NK-92 (cell line): Measurements from ENCODE around the gene LYZL6.
"Not testable (repeated sequence)": the region's sequence is repeated elsewhere in the genome, so short reads cannot be mapped to it uniquely, and the experiment has no call there.

Source experiments
- DNase-seq: peaks from one replicate; lab custom pipeline; 2025; ENCODE audit not compliant: unreplicated experiment; lab: John Stamatoyannopoulos, UW

LYZL6 gene

GRCh38 chr17:35907691-35908090, 35.8 kb downstream of the LYZL6 start:
- no peak for DNase-seq

GRCh38 chr17:35906926-35907637, 36.4 kb downstream of the LYZL6 start:
- no peak for DNase-seq

- no peak for DNase-seq
These were observed 37.2 kb downstream of the LYZL6 start for GRCh38 chr17:35906191-35906925.

DNA sequence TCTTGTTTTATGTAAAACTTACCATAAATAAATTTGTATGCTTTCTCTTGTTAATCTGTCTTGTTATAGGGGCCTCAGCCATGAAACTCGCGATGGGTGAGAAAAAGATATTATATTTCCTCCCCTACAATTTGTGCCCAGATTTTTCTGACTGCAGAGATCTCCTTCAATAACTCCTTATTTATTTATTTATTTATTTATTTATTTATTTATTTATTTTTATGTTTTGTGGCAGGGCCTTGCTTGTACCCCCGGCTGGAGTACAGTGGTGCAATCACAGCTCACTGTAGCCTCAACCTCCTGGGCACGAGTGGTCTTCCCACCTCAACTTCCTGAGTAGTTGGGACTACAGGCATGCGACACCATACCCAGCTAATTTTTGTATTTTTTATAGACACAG, 40.1 kb downstream of the LYZL6 start:
- no peak for DNase-seq

GRCh38 chr17:35901631-35902175, 41.8 kb downstream of the LYZL6 start:
- DNase-seq = no peak

DNA sequence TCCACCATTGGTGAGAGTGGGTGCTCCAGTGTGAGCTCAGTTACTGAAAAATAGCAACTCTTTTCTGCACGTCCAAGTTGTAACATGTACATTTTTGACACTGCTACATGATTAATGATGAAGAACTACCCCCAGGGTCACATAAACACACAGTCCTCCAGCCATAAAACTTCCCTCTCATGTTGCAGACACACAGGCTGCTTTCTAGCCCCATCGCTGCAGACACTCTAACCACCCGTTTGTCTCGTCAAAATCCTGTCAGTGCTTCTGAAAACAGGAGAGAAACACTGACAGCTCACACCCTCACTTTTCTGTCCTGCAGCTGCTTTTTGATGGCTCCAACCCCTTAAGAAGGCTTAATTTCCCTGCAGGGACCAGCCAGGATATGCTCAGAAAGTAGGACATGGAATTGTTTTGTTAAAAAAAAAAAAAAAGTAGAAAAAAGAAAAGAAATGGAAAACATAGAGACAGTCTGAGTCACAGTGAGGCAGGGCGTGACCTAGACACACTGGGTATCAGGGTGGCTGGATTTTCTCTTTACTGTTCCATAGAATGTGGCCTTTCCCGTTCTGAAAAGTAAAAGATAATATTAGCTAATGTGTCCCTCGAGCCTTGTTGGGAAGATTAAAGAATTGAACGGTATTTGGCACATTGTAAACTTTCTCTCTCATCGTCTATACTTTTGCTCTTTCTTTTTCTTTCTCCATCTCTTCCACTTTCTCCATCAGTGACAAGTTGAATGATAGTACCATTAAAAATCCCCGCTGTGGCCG, 42.6 kb downstream of the LYZL6 start:
- DNase-seq = no peak

DNA sequence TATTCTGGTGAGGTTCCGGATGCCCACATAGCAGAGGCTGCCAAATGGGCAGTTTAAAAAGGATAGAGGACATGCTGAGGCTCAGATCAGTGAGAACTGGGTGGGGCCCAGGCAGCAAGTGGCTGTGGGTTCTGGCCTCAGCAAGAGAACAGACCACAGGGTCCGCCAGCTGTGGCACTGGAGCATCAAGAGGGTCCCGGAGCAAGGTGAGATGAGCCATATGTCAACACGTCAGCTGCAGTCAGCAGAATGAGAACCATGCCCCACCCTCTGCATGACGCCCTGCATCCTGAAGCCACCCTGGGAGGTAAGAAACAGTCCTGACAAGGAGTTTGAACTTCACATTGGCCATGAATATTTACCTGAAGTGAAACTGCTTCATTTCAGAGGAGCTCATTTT, 43.2 kb downstream of the LYZL6 start:
- DNase-seq = no peak

- no peak for DNase-seq
These were observed 45.0 kb downstream of the LYZL6 start for GRCh38 chr17:35898283-35899070.

GRCh38 chr17:35897772-35898171, 45.7 kb downstream of the LYZL6 start:
- not testable (repeated sequence) for DNase-seq

DNA sequence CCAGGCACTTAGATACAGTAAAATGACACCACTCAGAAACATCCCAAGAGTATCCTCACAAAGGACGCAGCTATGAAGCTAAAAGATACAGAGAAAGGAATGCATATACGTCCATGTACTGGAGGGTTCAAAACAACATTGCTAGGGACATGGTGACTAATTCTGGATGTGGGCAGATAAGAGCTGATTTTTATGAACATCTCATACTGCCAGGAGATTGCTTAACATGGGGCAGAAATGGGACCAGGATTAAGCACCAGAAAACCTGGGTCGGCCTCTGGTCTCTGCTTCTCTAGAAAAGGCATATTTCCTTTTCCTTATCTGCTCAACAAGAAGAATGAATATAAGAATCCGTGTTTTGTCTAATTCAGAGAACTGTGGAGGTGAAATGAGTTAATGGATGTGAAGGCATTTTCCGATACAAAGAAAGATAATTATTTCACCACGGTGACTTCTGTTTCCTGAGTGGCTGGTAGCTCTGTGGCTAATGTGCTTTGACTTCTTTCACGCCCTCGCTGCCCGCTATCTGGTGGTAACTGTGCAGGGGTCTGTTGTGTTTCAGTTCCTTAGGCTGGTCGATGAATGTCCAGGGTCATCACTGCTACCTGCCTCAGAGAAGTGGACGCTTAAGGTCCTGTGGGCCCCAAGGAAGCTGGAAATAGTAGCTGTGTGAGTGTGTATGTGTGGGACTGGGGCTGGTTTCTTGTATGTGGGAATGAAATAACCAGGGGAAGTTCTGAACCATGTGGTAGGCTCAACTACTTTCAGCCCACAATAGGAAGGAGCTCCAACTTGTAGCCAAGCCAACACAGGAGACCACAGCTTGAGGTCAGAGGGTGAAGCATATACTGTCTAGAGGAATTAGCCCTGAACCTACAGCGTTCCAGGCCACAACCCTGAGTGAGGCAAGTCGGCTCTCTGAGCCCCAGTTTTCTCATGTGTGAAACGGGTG, 47.6 kb downstream of the LYZL6 start:
- DNase-seq = no peak

- no peak for DNase-seq
These were observed 49.3 kb downstream of the LYZL6 start for GRCh38 chr17:35894206-35894605.

GRCh38 chr17:35893751-35894150, 49.8 kb downstream of the LYZL6 start:
- DNase-seq = no peak

GRCh38 chr17:35892091-35893035, 51.1 kb downstream of the LYZL6 start:
- DNase-seq = no peak

DNA sequence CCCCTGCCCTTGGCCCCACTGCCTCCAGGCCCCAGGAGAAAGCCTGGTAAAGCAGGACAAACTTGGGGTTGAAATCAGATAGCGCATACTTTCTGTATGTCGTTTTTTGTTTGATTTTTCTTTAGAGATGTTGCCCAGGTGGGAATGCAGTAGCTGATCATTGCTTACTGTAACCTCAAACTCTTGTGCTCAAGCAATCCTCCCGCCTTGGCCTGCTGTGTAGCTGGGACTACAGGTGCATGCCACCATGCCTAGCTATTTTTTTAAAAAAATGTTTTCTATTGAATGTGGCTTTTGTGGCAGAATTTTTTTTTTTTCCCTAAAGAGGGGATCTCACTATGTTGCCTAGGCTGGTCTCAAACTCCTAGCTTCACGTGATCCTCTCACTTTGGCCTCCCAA, 52.2 kb downstream of the LYZL6 start:
- DNase-seq = no peak

DNA sequence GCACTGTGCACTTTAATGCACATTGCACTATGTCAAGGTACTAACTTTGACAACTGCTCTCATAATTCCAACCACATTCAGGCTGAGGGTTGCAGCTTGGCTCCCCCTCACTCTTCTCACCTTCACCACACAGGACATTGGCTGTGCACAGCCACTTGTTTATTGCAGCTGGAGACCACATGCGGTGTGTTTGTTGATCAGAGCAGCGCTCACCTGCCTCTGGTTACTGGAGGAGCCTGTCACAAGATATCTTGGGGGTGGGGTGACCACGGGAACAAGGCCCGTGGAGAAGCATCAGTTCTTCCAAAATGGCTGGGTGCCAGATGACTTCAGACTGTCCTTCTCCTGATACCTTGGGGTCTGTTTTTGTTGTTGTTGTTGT, 52.7 kb downstream of the LYZL6 start:
- DNase-seq = no peak

DNA sequence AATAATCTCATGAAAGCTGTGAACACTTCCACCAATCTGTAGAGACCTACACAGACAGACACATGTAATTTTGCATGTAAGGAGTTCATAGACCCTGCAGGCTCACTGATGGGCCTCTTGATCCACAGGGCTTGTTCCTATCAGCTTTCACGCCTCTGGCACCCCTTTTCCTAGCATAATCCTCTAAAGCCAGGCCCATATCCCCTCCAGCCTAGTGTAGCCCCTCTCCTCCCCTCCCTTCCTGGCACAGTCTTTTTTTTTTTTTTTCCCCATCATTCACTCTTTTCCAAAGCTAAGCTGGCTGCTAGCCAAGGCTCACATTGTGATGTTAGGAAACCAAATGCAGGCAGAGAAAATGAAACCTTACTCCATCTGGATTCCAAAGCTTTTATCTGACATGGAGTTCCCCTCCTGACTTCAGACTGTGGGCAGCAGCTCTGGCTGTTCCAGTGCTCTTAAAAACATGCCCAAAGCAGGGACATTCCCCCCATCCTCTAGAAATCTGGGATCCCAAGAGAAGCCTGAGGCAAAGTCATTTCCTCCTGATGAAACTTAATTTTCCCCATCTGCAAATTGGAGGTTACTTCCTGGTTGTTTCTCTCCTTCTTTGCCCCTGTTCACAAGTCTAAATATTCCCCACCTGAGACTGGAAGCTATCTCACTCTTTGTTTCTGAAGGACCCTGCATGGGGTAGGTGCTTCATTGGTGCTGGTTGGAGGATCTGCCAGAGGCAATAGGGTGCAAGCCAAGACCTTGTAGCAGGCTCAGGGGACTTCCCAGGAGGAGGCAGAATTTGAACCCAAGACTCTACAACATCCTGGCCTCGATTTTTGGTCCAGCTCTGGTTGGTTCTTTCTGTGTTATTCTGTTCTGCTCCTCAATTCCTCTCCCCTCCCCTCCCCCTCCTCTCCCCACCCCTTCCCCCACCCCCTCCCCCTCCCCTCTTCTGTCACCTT, 53.4 kb downstream of the LYZL6 start:
- DNase-seq = no peak

DNA sequence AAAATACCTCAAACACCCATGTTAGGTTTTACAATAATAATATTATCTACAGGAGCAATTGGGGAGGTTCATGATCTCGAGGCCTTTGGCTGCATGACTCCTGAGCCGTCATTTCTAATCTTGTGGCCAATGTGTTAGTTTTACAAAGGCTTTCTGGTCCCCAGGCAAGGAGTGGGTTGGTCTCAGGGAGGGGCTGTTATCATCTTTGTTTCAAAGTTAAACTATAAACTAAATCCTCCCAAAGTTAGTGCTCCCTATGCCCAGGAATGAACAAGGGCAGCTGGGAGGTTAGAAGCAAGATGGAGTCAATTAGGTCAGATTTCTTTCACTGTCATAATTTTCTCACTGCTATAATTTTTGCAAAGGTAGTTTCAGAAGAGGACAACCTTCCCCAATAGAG, 54.3 kb downstream of the LYZL6 start:
- DNase-seq = no peak
